Brain microvascular endothelial cell (primary cell): ENCODE results near the gene CAPN7.
"Not testable (repeated sequence)": the region's sequence is repeated elsewhere in the genome, so short reads cannot be mapped to it uniquely, and the experiment has no call there.

Source experiments
- DNase-seq: peaks from one replicate; pipeline ENCODE4 v3.0.0-alpha.2; 2020
- H3K27ac ChIP-seq: fragments of 250-450 bp; sonication (Bioruptor Pico); 2 replicates; pipeline ENCODE4 v1.5.1; 2020; ENCODE audit warnings: mild to moderate bottlenecking, moderate library complexity
- H3K27me3 ChIP-seq: fragments of 250-450 bp; sonication (Bioruptor Pico); replicated peaks from 2 replicates; pipeline ENCODE4 v1.5.1; 2020; ENCODE audit warnings: mild to moderate bottlenecking
- H3K36me3 ChIP-seq: fragments of 250-450 bp; sonication (Bioruptor Pico); replicated peaks from 2 replicates; pipeline ENCODE4 v1.5.1; 2020; ENCODE audit warnings: mild to moderate bottlenecking
- H3K4me3 ChIP-seq: 2 replicates; pipeline ENCODE4 v1.5.1; 2011; ENCODE audit warnings: low read depth, mild to moderate bottlenecking, control low read depth, low read length, moderate library complexity
- in situ Hi-C: cut with HindIII; loops from 2 replicates; pipeline ENCODE4 v1.10.0; 2017; ENCODE audit warnings: low sequenced_read_pairs, low pct_ligation_motif_present
- TF ChIP-seq, protein P1 (sequence below): IDR thresholded peaks from 2 replicates; pipeline ENCODE4 v1.5.1; 2011; ENCODE audit warnings: low read depth, mild to moderate bottlenecking, moderate library complexity, low read length, control low read depth, inconsistent platforms; ENCODE audit errors: missing control alignments

Gene CAPN7

GRCh38 chr3:15186101-15186476 is 20.0 kb upstream of the CAPN7 start:
- no peaks in the 10 kb centered on the region for H3K36me3 ChIP-seq
- no peak overlapping the region for H3K27ac ChIP-seq
- TF ChIP-seq, protein P1, sequence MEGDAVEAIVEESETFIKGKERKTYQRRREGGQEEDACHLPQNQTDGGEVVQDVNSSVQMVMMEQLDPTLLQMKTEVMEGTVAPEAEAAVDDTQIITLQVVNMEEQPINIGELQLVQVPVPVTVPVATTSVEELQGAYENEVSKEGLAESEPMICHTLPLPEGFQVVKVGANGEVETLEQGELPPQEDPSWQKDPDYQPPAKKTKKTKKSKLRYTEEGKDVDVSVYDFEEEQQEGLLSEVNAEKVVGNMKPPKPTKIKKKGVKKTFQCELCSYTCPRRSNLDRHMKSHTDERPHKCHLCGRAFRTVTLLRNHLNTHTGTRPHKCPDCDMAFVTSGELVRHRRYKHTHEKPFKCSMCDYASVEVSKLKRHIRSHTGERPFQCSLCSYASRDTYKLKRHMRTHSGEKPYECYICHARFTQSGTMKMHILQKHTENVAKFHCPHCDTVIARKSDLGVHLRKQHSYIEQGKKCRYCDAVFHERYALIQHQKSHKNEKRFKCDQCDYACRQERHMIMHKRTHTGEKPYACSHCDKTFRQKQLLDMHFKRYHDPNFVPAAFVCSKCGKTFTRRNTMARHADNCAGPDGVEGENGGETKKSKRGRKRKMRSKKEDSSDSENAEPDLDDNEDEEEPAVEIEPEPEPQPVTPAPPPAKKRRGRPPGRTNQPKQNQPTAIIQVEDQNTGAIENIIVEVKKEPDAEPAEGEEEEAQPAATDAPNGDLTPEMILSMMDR: no peak
- DNase-seq: no peak
- in situ Hi-C loops: no loop called here
- no peak overlapping the region for H3K4me3 ChIP-seq
- H3K27me3 ChIP-seq: peaks cover under 1% of the 10 kb centered on the region

DNA sequence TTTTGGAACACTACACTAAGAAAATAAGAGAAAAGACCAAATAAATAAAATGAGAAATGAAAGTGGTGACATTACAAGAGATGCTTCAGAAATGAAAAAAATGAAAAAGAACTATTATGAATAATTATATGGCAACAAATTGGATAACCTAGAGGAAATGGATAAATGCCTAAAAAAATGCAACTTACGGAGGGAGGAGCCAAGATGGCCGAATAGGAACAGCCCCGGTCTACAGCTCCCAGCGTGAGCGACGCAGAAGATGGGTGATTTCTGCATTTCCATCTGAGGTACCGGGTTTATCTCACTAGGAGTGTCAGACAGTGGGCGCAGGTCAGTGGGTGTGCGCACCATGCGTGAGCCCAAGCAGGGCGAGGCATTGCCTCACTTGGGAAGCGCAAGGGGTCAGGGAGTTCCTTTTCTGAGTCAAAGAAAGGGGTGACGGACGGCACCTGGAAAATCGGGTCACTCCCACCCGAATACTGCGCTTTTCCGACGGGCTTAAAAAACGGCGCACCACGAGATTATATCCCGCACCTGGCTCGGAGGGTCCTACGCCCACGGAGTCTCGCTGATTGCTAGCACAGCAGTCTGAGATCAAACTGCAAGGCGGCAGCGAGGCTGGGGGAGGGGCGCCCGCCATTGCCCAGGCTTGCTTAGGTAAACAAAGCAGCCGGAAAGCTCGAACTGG is 19.4 kb upstream of the CAPN7 start:
- DNase-seq, H3K4me3 ChIP-seq, H3K27ac ChIP-seq, in situ Hi-C loops, H3K27me3 ChIP-seq, H3K36me3 ChIP-seq: not testable (repeated sequence)

- no peak for DNase-seq
- in situ Hi-C loops: no loop called here
- H3K27ac ChIP-seq: no peak overlapping the region
- TF ChIP-seq, protein P1: no peak
- peaks cover 4% of the 10 kb centered on the region for H3K27me3 ChIP-seq
- H3K36me3 ChIP-seq: no peaks in the 10 kb centered on the region
- no peak overlapping the region for H3K4me3 ChIP-seq
Measured at GRCh38 chr3:15197340-15198029, 8.6 kb upstream of the CAPN7 start.

DNA sequence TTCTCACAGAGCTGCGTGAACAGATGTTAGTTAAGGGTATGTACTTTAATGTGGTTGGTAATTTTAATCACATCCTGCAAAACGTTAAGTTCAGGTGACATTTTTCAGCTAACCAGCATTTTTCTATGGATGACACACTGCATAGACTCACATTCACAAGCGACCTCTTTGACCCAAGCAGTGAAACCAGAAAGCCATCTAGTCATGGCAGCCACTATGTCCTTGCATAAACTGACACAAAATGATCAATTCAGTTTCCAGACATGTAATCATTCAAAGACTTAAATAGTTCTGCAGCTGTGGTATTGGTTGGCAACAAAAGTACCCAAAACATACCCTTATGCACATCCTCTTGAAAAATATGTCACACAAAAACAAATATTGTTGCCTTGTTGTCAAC is 7.4 kb upstream of the CAPN7 start:
- Histone ChIP-seq H3K36me3 (no peaks in the 10 kb centered on the region), H3K27me3 (peaks cover 4% of the 10 kb centered on the region), H3K4me3 (no peak overlapping the region), H3K27ac (no peak overlapping the region)
- TF ChIP-seq, protein P1: no peak
- DNase-seq: no peak
- in situ Hi-C loops: no loop called here

DNA sequence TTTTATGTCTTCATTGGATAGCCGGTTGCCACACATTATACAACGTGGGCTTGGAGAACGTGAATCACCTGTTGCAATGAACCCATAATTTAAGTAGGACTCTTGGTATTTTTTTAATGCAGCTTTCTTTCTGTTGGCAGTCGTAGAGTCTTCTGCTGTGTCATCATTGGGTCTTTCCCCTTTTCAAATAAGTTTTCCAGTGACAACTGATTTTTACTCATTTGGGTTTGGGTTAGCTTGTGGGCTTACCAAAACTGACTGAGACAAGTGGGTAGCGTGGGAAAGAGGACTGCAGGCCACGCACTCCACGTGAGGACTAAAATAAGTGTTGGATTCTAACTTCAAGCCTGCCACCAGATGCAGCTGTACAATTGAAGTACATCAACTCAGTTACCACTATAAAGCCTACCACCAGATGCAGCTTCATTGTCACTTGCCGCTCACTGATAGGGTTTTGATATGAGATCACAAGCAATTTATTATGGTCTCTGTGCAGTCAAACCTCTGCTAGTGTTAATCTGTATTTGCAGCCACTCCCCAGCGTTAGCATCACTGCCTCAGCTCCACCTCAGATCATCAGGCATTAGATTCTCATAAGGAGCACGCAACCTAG is 6.4 kb upstream of the CAPN7 start:
- Histone ChIP-seq H3K27ac (no peak overlapping the region), H3K36me3 (no peaks in the 10 kb centered on the region), H3K27me3 (peaks cover 4% of the 10 kb centered on the region), H3K4me3 (no peak overlapping the region)
- TF ChIP-seq, protein P1: no peak
- no peak for DNase-seq
- in situ Hi-C loops: no loop called here

- no peak overlapping the region for H3K4me3 ChIP-seq
- TF ChIP-seq, protein P1: no peak
- no peaks in the 10 kb centered on the region for H3K27me3 ChIP-seq
- peak; percentile 46 for DNase-seq
- H3K36me3 ChIP-seq: peaks cover 2% of the 10 kb centered on the region
- in situ Hi-C loops: no loop called here
- H3K27ac ChIP-seq: no peak overlapping the region
Measured at GRCh38 chr3:15204005-15204404, 2.0 kb upstream of the CAPN7 start.
